Measurements from ENCODE around the gene SEMA5A.

SEMA5A gene

DNA sequence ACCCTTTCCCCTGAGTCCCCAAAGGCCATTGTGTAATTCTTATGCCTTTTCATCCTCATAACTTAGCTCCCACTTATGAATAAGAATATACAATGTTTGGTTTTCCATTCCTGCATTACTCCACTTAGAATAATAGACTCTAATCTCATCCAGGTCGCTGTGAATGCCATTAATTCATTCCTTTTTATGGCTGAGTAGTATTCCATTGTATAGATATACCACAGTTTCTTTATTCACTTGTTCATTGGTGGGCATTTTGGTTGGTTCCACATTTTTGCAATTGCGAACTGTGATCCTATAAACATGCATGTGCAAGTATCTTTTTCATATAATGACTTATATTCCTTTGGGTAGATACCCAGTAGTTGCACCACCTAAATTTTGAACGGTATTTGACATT lies 101.5 kb downstream of the SEMA5A start:
- TF ChIP-seq, protein P1, sequence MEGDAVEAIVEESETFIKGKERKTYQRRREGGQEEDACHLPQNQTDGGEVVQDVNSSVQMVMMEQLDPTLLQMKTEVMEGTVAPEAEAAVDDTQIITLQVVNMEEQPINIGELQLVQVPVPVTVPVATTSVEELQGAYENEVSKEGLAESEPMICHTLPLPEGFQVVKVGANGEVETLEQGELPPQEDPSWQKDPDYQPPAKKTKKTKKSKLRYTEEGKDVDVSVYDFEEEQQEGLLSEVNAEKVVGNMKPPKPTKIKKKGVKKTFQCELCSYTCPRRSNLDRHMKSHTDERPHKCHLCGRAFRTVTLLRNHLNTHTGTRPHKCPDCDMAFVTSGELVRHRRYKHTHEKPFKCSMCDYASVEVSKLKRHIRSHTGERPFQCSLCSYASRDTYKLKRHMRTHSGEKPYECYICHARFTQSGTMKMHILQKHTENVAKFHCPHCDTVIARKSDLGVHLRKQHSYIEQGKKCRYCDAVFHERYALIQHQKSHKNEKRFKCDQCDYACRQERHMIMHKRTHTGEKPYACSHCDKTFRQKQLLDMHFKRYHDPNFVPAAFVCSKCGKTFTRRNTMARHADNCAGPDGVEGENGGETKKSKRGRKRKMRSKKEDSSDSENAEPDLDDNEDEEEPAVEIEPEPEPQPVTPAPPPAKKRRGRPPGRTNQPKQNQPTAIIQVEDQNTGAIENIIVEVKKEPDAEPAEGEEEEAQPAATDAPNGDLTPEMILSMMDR (IDR thresholded peaks at IDR 0.05; ENCODE audit: low read depth, low read length): no peak
- in situ Hi-C loops (cut with HindIII; ENCODE audit: low sequenced_read_pairs): no loop called here
- no peak overlapping the region for H3K4me3 ChIP-seq (ENCODE audit: low read depth, low read length)
- no peak for DNase-seq (ENCODE audit: low read depth, low spot score)

GRCh38 chr5:9441610-9442009 lies 104.3 kb downstream of the SEMA5A start:
- no peak for DNase-seq (ENCODE audit: low read depth, low spot score)
- in situ Hi-C loops (cut with HindIII; ENCODE audit: low sequenced_read_pairs): no loop called here
- TF ChIP-seq, protein P1 (IDR thresholded peaks at IDR 0.05; ENCODE audit: low read depth, low read length): no peak
- H3K4me3 ChIP-seq (ENCODE audit: low read depth, low read length): no peak overlapping the region

DNA sequence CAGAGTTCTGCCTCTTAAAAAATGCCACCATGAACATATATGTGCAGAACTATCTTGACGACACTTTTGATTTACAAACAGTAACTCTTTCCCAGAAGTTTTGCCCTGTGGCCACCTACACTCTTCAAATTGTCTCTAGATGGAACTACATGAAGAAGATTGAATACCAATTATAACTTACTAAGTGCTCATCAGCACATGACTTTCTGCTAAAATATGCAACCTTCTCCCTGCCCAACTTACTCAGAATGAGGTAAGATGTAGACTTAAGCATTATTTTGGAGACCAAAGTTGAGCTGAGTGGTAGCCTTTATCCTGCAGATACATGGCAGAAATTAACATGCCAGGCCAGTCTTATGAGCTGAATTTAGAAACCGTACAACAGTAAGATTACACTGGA lies 105.4 kb downstream of the SEMA5A start:
- in situ Hi-C loops (cut with HindIII; ENCODE audit: low sequenced_read_pairs): no loop called here

DNA sequence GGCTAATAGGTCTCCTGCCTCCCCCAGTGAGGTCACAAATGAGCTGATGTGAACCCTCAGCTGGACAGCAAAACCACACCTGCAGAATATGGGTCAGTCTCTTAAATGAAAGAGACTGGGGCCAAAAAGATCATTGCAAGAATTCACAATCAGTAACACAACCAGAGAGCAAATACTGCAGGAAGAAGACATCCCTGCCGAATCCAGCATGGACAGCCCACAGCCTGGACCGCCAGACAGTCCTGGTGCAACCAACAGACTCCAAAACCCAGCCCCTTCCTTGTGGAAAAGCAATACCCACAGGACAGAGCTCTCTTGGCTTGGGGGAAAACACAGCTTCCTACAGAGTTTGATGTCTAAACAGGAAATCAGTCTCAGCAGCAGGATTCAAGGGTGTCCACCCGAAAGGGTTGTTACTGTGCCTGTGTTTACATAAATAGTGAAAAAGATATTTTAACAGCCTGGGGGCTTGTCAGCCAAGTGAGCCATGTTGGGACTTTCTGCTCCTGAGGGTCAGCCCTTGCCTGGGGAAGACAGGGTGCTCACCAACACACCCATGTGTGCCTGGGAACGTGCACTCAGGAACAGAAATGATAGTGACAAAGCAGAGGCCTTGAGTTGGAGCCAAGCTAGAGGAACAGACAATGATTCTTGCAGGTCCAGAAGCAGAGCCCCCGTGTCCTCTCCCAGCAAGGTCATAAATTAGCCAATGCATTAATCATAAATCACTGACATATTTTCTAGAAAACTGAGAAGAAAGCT lies 106.2 kb downstream of the SEMA5A start:
- peak; percentile 25 for DNase-seq (ENCODE audit: low read depth, low spot score)
- H3K4me3 ChIP-seq (ENCODE audit: low read depth, low read length): no peak overlapping the region
- TF ChIP-seq, protein P1 (IDR thresholded peaks at IDR 0.05; ENCODE audit: low read depth, low read length): no peak
- in situ Hi-C loops (cut with HindIII; ENCODE audit: low sequenced_read_pairs): no loop called here

More for the DNA sequence above, 105.4 kb downstream of the SEMA5A start:
- no peak overlapping the region for H3K4me3 ChIP-seq (ENCODE audit: low read depth, low read length)
- peak; percentile 9 for DNase-seq (ENCODE audit: low read depth, low spot score)
- TF ChIP-seq, protein P1 (IDR thresholded peaks at IDR 0.05; ENCODE audit: low read depth, low read length): no peak

- DNase-seq (ENCODE audit: low read depth, low spot score): no peak
- TF ChIP-seq, protein P1 (IDR thresholded peaks at IDR 0.05; ENCODE audit: low read depth, low read length): no peak
- in situ Hi-C loops (cut with HindIII; ENCODE audit: low sequenced_read_pairs): no loop called here
- no peak overlapping the region for H3K4me3 ChIP-seq (ENCODE audit: low read depth, low read length)
Observed at GRCh38 chr5:9438596-9439354, 107.1 kb downstream of the SEMA5A start.

DNA sequence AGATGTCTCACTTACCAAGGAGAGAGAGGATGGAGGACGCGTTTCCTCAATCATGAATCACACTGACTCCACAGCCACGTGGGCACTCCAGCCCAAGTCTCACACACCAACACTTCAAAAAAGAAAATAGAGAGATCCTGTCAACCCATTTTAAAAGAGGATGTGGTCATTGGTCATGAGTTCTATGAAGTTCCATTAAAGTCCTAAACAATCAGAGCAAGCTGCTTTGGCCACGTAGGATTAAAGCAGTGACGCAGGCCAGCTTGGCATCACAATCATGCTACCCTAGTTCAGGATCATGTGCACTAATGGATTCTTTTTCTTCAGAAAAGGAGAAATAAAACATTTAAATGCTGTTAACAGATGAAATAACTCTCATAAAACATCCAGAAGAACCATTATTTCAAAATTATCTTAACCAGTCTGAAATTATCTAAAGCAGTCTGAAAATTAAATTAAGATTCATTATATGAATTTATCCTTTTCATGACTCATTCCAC lies 108.1 kb downstream of the SEMA5A start:
- peak; percentile 76 for DNase-seq (ENCODE audit: low read depth, low spot score)
- in situ Hi-C loops (cut with HindIII; ENCODE audit: low sequenced_read_pairs): no loop called here

More for the DNA sequence above, 108.1 kb downstream of the SEMA5A start:
- H3K4me3 ChIP-seq (ENCODE audit: low read depth, low read length): no peak overlapping the region
- TF ChIP-seq, protein P1 (IDR thresholded peaks at IDR 0.05; ENCODE audit: low read depth, low read length): no peak
